Measurements from ENCODE around the gene ATOSB.

- TF ChIP-seq CTCF (IDR thresholded peaks at IDR 0.05; ENCODE audit: low read depth, low read length, poor library complexity, severe bottlenecking): no peak
- no peak for TF ChIP-seq EZH2phosphoT487 (IDR thresholded peaks at IDR 0.05; ENCODE audit: borderline replicate concordance, low read length)
Observed at GRCh38 chr9:35111001-35111933, 4.4 kb downstream of the ATOSB start.
